ENCODE measurements around the gene KLHL11.
A peak's percentile ranks its signal among the peaks of the same experiment; 100 is the strongest.

Gene KLHL11

GRCh38 chr17:41810659-41811548, 54.3 kb downstream of the KLHL11 start:
- DNase-seq (ENCODE audit: low read depth), result no peak
- H3K4me3 ChIP-seq (ENCODE audit: low read depth, low read length), result peak overlapping the region; percentile 59
- TF ChIP-seq CTCF (IDR thresholded peaks at IDR 0.05; ENCODE audit: insufficient read depth, low read depth, low read length, missing control alignments), result no peak

GRCh38 chr17:41806685-41807445, 58.4 kb downstream of the KLHL11 start:
- DNase-seq (ENCODE audit: low read depth), result no peak
- no peak overlapping the region for H3K4me3 ChIP-seq (ENCODE audit: low read depth, low read length)
- no peak for TF ChIP-seq CTCF (IDR thresholded peaks at IDR 0.05; ENCODE audit: insufficient read depth, low read depth, low read length, missing control alignments)

Measured in GM12865 (cell line).